ENCODE results near the gene OR4F15.

GRCh38 chr15:101803676-101804075, 8.3 kb upstream of the OR4F15 start:
- TF ChIP-seq CTCF (conservative IDR thresholded peaks at IDR 0.05; ENCODE audit: low read depth, low read length) (no peak), POLR2A (IDR thresholded peaks at IDR 0.05; ENCODE audit: low read depth, low read length) (no peak), ELK1 (IDR thresholded peaks at IDR 0.05; ENCODE audit: borderline replicate concordance, low read depth, low read length) (no peak), CEBPB (IDR thresholded peaks at IDR 0.05; ENCODE audit: low read depth, low read length) (no peak), USF2 (IDR thresholded peaks at IDR 0.05; ENCODE audit: low read depth, low read length) (no peak)

Measured in IMR-90 (cell line).